HEK293 (cell line): ENCODE measurements around the gene LSP1.
"Not testable (repeated sequence)": the region's sequence is repeated elsewhere in the genome, so short reads cannot be mapped to it uniquely, and the experiment has no call there.

Experiments
- CTCF ChIA-PET: fragments of 350-600 bp; formaldehyde crosslinking; extraction: SDS; loops from one replicate; lab custom pipeline; 2021; ENCODE audit warnings: antibody characterized with exemption; lab: Yijun Ruan, JAX
- POLR2A ChIA-PET: fragments of 300-600 bp; formaldehyde crosslinking; extraction: SDS; loops from one replicate; lab custom pipeline; 2020; ENCODE audit warnings: antibody characterized with exemption, inconsistent platforms; lab: Yijun Ruan, JAX
- H3K27ac ChIP-seq: fragments of 200-500 bp; sonication (Bioruptor generic); 2 replicates; pipeline ENCODE4 v1.5.1; 2014; ENCODE audit warnings: low read depth, low read length, control low read depth, inconsistent platforms; ENCODE audit errors: extremely low read depth
- H3K36me3 ChIP-seq, 2 experiments: fragments of 200-500 bp in 1 of 2; sonication (Bioruptor generic) in 1 of 2; 1 replicate in 1 of 2; 2 replicates in 1 of 2; pipeline ENCODE4 v1.5.1; 2014 to 2017; ENCODE audit warnings: inconsistent platforms in 2 of 2, low read length in 2 of 2; ENCODE audit not compliant: control insufficient read depth in 2 of 2, insufficient read depth in 1 of 2
- H3K4me1 ChIP-seq: fragments of 200-500 bp; sonication (Bioruptor generic); 2 replicates; pipeline ENCODE4 v1.5.1; 2014; ENCODE audit warnings: mild to moderate bottlenecking, low read length, inconsistent platforms; ENCODE audit not compliant: control insufficient read depth, insufficient read depth
- H3K4me3 ChIP-seq: 2 replicates; pipeline ENCODE4 v1.5.1; 2011; ENCODE audit warnings: low read depth, mild to moderate bottlenecking, control low read depth, low read length, moderate library complexity
- H3K9me3 ChIP-seq: fragments of 200-500 bp; sonication (Bioruptor generic); 2 replicates; pipeline ENCODE4 v1.5.1; 2014; ENCODE audit warnings: low read depth, low read length, inconsistent platforms; ENCODE audit not compliant: control insufficient read depth, insufficient read depth
- EGR2 ChIP-seq: fragments of 450-650 bp; formaldehyde crosslinking; IDR thresholded peaks from 2 replicates; pipeline ENCODE4 v1.5.1; 2016; ENCODE audit warnings: low read depth, missing biosample characterization, missing genetic modification characterization
- ZFHX2 ChIP-seq: fragments of 450-650 bp; formaldehyde crosslinking; conservative IDR thresholded peaks from 2 replicates; pipeline ENCODE4 v1.5.1; 2016; ENCODE audit warnings: missing biosample characterization, missing genetic modification characterization

The LSP1 gene

DNA sequence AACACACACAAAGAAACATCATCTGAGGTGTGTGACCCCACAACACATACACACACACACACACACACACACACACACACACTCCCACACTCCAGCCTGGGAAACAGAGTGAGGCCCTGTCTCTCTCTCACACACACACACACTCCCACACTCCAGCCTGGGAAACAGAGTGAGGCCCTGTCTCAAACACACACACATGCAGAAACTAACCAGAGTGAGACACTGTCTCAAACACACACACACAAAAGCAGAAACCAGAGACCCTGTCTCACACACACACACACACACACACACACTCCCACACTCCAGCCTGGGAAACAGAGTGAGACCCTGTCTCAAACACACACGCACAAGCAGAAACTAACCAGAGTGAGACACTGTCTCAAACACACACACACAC, 86.9 kb downstream of the LSP1 start:
- H3K4me3 ChIP-seq, H3K27ac ChIP-seq, POLR2A ChIA-PET: not testable (repeated sequence)
- TF ChIP-seq EGR2 (peak; percentile 15; the same call in 1 of the 2 replicates), ZFHX2 (peak; percentile 80)
- TF ChIP-seq, all 188 proteins: peak for 2; not testable (repeated sequence) for 186
- H3K4me1 ChIP-seq, H3K9me3 ChIP-seq, CTCF ChIA-PET, H3K36me3 ChIP-seq: not testable (repeated sequence)
